ENCODE data around the gene KIAA2012.

DNA sequence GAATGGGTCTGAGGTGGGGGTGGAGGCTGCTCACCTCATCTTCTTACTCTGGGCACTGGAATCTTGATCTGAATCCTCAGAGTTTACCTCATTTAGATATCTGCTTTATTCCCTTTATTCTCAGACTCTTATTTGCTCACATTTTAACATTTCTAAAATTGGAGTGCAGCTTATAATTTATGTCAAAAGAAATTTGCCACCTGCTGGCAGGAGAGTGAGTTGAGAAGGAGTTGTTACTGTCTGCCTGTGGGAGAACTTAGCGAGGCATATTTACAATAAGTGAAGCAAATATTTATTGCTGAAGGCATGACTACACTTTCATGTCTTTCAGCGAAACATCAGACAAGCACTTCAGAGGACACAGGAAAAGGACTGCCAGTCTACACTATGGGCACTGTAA lies 16.4 kb upstream of the KIAA2012 start:
- TF ChIP-seq, protein P1, sequence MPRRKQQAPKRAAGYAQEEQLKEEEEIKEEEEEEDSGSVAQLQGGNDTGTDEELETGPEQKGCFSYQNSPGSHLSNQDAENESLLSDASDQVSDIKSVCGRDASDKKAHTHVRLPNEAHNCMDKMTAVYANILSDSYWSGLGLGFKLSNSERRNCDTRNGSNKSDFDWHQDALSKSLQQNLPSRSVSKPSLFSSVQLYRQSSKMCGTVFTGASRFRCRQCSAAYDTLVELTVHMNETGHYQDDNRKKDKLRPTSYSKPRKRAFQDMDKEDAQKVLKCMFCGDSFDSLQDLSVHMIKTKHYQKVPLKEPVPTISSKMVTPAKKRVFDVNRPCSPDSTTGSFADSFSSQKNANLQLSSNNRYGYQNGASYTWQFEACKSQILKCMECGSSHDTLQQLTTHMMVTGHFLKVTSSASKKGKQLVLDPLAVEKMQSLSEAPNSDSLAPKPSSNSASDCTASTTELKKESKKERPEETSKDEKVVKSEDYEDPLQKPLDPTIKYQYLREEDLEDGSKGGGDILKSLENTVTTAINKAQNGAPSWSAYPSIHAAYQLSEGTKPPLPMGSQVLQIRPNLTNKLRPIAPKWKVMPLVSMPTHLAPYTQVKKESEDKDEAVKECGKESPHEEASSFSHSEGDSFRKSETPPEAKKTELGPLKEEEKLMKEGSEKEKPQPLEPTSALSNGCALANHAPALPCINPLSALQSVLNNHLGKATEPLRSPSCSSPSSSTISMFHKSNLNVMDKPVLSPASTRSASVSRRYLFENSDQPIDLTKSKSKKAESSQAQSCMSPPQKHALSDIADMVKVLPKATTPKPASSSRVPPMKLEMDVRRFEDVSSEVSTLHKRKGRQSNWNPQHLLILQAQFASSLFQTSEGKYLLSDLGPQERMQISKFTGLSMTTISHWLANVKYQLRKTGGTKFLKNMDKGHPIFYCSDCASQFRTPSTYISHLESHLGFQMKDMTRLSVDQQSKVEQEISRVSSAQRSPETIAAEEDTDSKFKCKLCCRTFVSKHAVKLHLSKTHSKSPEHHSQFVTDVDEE (CRISPR knock-in tag; IDR thresholded peaks at IDR 0.05), result no peak
- no peak for TF ChIP-seq SNAI2 (CRISPR knock-in tag; IDR thresholded peaks at IDR 0.05)
- TF ChIP-seq, protein P2, sequence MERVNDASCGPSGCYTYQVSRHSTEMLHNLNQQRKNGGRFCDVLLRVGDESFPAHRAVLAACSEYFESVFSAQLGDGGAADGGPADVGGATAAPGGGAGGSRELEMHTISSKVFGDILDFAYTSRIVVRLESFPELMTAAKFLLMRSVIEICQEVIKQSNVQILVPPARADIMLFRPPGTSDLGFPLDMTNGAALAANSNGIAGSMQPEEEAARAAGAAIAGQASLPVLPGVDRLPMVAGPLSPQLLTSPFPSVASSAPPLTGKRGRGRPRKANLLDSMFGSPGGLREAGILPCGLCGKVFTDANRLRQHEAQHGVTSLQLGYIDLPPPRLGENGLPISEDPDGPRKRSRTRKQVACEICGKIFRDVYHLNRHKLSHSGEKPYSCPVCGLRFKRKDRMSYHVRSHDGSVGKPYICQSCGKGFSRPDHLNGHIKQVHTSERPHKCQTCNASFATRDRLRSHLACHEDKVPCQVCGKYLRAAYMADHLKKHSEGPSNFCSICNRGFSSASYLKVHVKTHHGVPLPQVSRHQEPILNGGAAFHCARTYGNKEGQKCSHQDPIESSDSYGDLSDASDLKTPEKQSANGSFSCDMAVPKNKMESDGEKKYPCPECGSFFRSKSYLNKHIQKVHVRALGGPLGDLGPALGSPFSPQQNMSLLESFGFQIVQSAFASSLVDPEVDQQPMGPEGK (CRISPR knock-in tag; IDR thresholded peaks at IDR 0.05; ENCODE audit: borderline replicate concordance), result no peak
- TF ChIP-seq BACH2 (CRISPR knock-in tag; IDR thresholded peaks at IDR 0.05; ENCODE audit: borderline replicate concordance), result no peak
- no peak for TF ChIP-seq RARB (CRISPR knock-in tag; IDR thresholded peaks at IDR 0.05)
- no peak for TF ChIP-seq ZFP30 (CRISPR knock-in tag; IDR thresholded peaks at IDR 0.05)
- TF ChIP-seq PPARA (CRISPR knock-in tag; IDR thresholded peaks at IDR 0.05; ENCODE audit: borderline replicate concordance), result no peak
- TF ChIP-seq, protein P3, sequence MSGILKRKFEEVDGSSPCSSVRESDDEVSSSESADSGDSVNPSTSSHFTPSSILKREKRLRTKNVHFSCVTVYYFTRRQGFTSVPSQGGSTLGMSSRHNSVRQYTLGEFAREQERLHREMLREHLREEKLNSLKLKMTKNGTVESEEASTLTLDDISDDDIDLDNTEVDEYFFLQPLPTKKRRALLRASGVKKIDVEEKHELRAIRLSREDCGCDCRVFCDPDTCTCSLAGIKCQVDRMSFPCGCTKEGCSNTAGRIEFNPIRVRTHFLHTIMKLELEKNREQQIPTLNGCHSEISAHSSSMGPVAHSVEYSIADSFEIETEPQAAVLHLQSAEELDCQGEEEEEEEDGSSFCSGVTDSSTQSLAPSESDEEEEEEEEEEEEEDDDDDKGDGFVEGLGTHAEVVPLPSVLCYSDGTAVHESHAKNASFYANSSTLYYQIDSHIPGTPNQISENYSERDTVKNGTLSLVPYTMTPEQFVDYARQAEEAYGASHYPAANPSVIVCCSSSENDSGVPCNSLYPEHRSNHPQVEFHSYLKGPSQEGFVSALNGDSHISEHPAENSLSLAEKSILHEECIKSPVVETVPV (CRISPR knock-in tag; IDR thresholded peaks at IDR 0.05), result no peak
- no peak for TF ChIP-seq ZFP3 (CRISPR knock-in tag; IDR thresholded peaks at IDR 0.05)
- no peak for TF ChIP-seq OSR1 (CRISPR knock-in tag; IDR thresholded peaks at IDR 0.05)
